B cell (primary cell): Measurements from ENCODE around the gene TPP2. TPM values are rescaled to one million over a fixed set of nuclear protein-coding genes. Genes with fewer than 3 reads are reported as not detected.

Experiments
- ATAC-seq: fragments of 200-7000 bp; cut with Tn5 transposase; one replicate; pipeline ENCODE4 v1.10.0; 2021; ENCODE audit warnings: low read depth, mild to moderate bottlenecking, moderate number of reproducible peaks, moderate library complexity
- CTCF ChIA-PET: fragments of 350-600 bp; sonication (Branson Sonifier 250); formaldehyde crosslinking; loops from one replicate; lab custom pipeline; 2021; ENCODE audit warnings: antibody characterized with exemption, inconsistent platforms; lab: Charles Lee
- POLR2A ChIA-PET: fragments of 350-600 bp; sonication (Branson Sonifier 250); formaldehyde crosslinking; loops from one replicate; lab custom pipeline; 2021; ENCODE audit warnings: antibody characterized with exemption; lab: Charles Lee
- DNase-seq: peaks from one replicate; pipeline ENCODE4 v3.0.0; 2013
- H2AFZ ChIP-seq: 2 replicates; pipeline ENCODE4 v1.6.1; 2012; ENCODE audit warnings: mild to moderate bottlenecking, low read depth, low read length; ENCODE audit not compliant: insufficient read depth, poor library complexity, severe bottlenecking
- H3K27ac ChIP-seq, 2 donors: 1 replicate in 1 of 2; 2 replicates in 1 of 2; pipeline ENCODE4 v1.5.1; 2012 to 2013; ENCODE audit warnings: low read length in 2 of 2, mild to moderate bottlenecking in 2 of 2, moderate library complexity in 1 of 2
- H3K27me3 ChIP-seq, 4 experiments: fragments of 200-600 bp in 1 of 4; sonication (generic) in 1 of 4; replicated peaks in 1 of 4; 1 replicate in 2 of 4; 2 replicates in 2 of 4; pipeline versions ENCODE4 v1.6.1 to v1.7.0; 2013 to 2016; ENCODE audit warnings: low read length in 3 of 4, mild to moderate bottlenecking in 2 of 4, mixed read lengths in 1 of 4, moderate library complexity in 1 of 4; ENCODE audit not compliant: insufficient read depth in 4 of 4, control insufficient read depth in 3 of 4; ENCODE audit errors: control extremely low read depth in 1 of 4
- H3K36me3 ChIP-seq, 2 experiments: replicated peaks in 1 of 2; 1 replicate in 1 of 2; 2 replicates in 1 of 2; pipeline versions ENCODE4 v1.6.1 to v1.7.1; 2013; ENCODE audit warnings: low read length in 1 of 2; ENCODE audit not compliant: insufficient read depth in 2 of 2, control insufficient read depth in 1 of 2; ENCODE audit errors: control extremely low read depth in 1 of 2, extremely low read depth in 1 of 2
- H3K4me1 ChIP-seq, 2 donors: fragments of 200-600 bp in 1 of 2; sonication (generic) in 1 of 2; 1 replicate in 1 of 2; 2 replicates in 1 of 2; pipeline versions ENCODE4 v1.5.1 to v1.6.1; 2013 to 2017; ENCODE audit warnings: low read length in 2 of 2; ENCODE audit not compliant: control insufficient read depth in 2 of 2, insufficient read depth in 2 of 2
- H3K4me2 ChIP-seq: replicated peaks from 2 replicates; pipeline ENCODE3; 2012; ENCODE audit warnings: mild to moderate bottlenecking, low read depth, low read length; ENCODE audit not compliant: poor library complexity, severe bottlenecking
- H3K4me3 ChIP-seq, 5 experiments: fragments of 200-600 bp in 1 of 5; sonication (generic) in 1 of 5; 1 replicate in 3 of 5; 2 replicates in 2 of 5; pipeline versions ENCODE4 v1.5.1 to v1.7.0; 2011 to 2016; ENCODE audit warnings: low read length in 4 of 5, mild to moderate bottlenecking in 4 of 5, low read depth in 2 of 5, control low read depth in 1 of 5, moderate library complexity in 1 of 5; ENCODE audit not compliant: insufficient read depth in 1 of 5; ENCODE audit errors: control extremely low read depth in 1 of 5, extremely low read depth in 1 of 5
- H3K79me2 ChIP-seq: fragments of 200-600 bp; sonication (generic); one replicate; pipeline ENCODE4 v1.6.0; 2016; ENCODE audit warnings: low read length; ENCODE audit not compliant: control insufficient read depth, insufficient read depth
- H3K9ac ChIP-seq: fragments of 200-600 bp; sonication (generic); 2 replicates; pipeline ENCODE4 v1.6.1; 2017; ENCODE audit warnings: mild to moderate bottlenecking, low read length, moderate library complexity
- H3K9me3 ChIP-seq, 3 donors: one replicate each; pipeline versions ENCODE4 v1.6.1 to v1.7.1; 2013; ENCODE audit warnings: low read length in 2 of 3; ENCODE audit not compliant: control insufficient read depth in 2 of 3, insufficient read depth in 1 of 3; ENCODE audit errors: control extremely low read depth in 1 of 3
- H4K20me1 ChIP-seq: 2 replicates; pipeline ENCODE4 v1.6.0; 2012; ENCODE audit warnings: mild to moderate bottlenecking, low read length; ENCODE audit not compliant: insufficient read depth, control insufficient read depth, poor library complexity, severe bottlenecking
- H3K27ac Mint-ChIP-seq: one replicate; pipeline ENCODE4 v1.8.0; 2021; ENCODE audit warnings: mixed read lengths
- H3K27me3 Mint-ChIP-seq: one replicate; pipeline ENCODE4 v1.8.0; 2021; ENCODE audit warnings: mixed read lengths
- H3K4me1 Mint-ChIP-seq: one replicate; pipeline ENCODE4 v1.8.0; 2021; ENCODE audit warnings: mixed read lengths
- H3K4me3 Mint-ChIP-seq: one replicate; pipeline ENCODE4 v1.8.0; 2021; ENCODE audit warnings: mixed read lengths
- H3K9me3 Mint-ChIP-seq: one replicate; pipeline ENCODE4 v1.8.0; 2022; ENCODE audit warnings: mixed read lengths; ENCODE audit not compliant: insufficient read depth
- CTCF ChIP-seq: fragments of 200-600 bp; IDR thresholded peaks from one replicate; pipeline ENCODE4 v1.8.0; 2022; ENCODE audit warnings: antibody characterized with exemption, mild to moderate bottlenecking
- EZH2 ChIP-seq: IDR thresholded peaks from 2 replicates; pipeline ENCODE4 v1.6.1; 2012; ENCODE audit warnings: borderline replicate concordance, low read depth, mild to moderate bottlenecking, moderate library complexity, low read length; ENCODE audit not compliant: insufficient read depth, poor library complexity, severe bottlenecking
- WGBS: methylation state at CpG from one replicate; pipeline ENCODE4 v1.1.5; 2013; ENCODE audit warnings: missing lambda C conversion rate; ENCODE audit not compliant: insufficient coverage; 5-methylcytosine and 5-hydroxymethylcytosine counted together
- intact Hi-C: fragments of 100-400 bp; cut with micrococcal nuclease; formaldehyde crosslinking; loops from one replicate; pipeline ENCODE4 v1.10.0; 2022
- polyA plus RNA-seq: library from polyadenylated mRNA; depleted of rRNA; stranded (reverse); fragments of >200 nt; gene quantifications from 2 replicates; pipeline ENCODE4 v1.2.3, GENCODE V29; 2012
- total RNA-seq, 2 donors: library from RNA; stranded (reverse); fragments of 120-200 nt in 1 of 2; gene quantifications; 1 replicate in 1 of 2; 2 replicates in 1 of 2; pipeline versions ENCODE4 v1.2.3 to v1.2.4, GENCODE V29; 2013 to 2022

The TPP2 gene
- total and polyA plus RNA-seq, 2 donors (not counting 1 experiment from before 2014, with no cell fraction given): 22.1 to 51.1 TPM

- no peak for ATAC-seq
Observed at GRCh38 chr13:102609696-102610095, 12.9 kb downstream of the TPP2 start.

More at GRCh38 chr13:102609696-102610095, 12.9 kb downstream of the TPP2 start:
- H3K79me2 ChIP-seq: peaks cover 75% of the 10 kb centered on the region
- H3K36me3 ChIP-seq: peaks cover 3 to 41% of the 10 kb centered on the region in 2 experiments
- H3K4me3 ChIP-seq: no peak overlapping the region
- CTCF ChIA-PET: interaction anchor here (0.7 kb wide), 1 partner anchor 31 kb away, joined by 3 read pairs; no protein-coding TSS in a partner anchor
- no peaks in the 10 kb centered on the region for H3K4me1 ChIP-seq
- no peak for TF ChIP-seq EZH2
- TF ChIP-seq CTCF: no peak
- H3K9me3 ChIP-seq: no peaks in the 10 kb centered on the region
- H3K9me3 Mint-ChIP-seq: no peaks in the 10 kb centered on the region
- H3K27ac ChIP-seq: no peak overlapping the region
- H2AFZ ChIP-seq: no peak overlapping the region
- H3K27me3 ChIP-seq: no peaks in the 10 kb centered on the region
- DNase-seq: no peak
- no peak overlapping the region for H3K4me3 Mint-ChIP-seq
- no peak overlapping the region for H3K27ac Mint-ChIP-seq
- 50% methylated on average over 1 of the region's 4 CpGs for WGBS
- H3K4me2 ChIP-seq: no peak overlapping the region
- intact Hi-C loops: no loop called here
- H4K20me1 ChIP-seq: peaks cover 34% of the 10 kb centered on the region
- POLR2A ChIA-PET: interaction anchor here (0.7 kb wide), 1 partner anchor 10 kb away, joined by 3 read pairs; no protein-coding TSS in a partner anchor
- peaks cover 21% of the 10 kb centered on the region for H3K4me1 Mint-ChIP-seq
- no peaks in the 10 kb centered on the region for H3K27me3 Mint-ChIP-seq
- no peak overlapping the region for H3K9ac ChIP-seq
